Gastroesophageal sphincter (tissue), 4 donors: ENCODE results near the gene TBKBP1. TPM values are rescaled to one million over a fixed set of nuclear protein-coding genes. Genes with fewer than 3 reads are reported as not detected.

Source experiments
- ATAC-seq: fragments of 150-250 bp; one replicate; pipeline ENCODE4 v1.9.1; 2016; ENCODE audit warnings: mild to moderate bottlenecking, moderate library complexity
- H3K27ac ChIP-seq, 4 donors: fragments of 200-600 bp; sonication (generic) in 3 of 4; 1 replicate in 3 of 4; 2 replicates in 1 of 4; pipeline ENCODE4 v1.5.1; 2016 to 2019
- H3K27me3 ChIP-seq: fragments of 200-600 bp; sonication (generic); one replicate; pipeline ENCODE4 v1.5.1; 2019
- H3K36me3 ChIP-seq, 2 donors: fragments of 200-600 bp; sonication (generic); one replicate each; pipeline ENCODE4 v1.5.1; 2019; ENCODE audit warnings: control low read depth in 1 of 2
- H3K4me1 ChIP-seq, 3 donors: fragments of 200-600 bp; sonication (generic); 1 replicate in 2 of 3; 2 replicates in 1 of 3; pipeline ENCODE4 v1.5.1; 2016 to 2019; ENCODE audit warnings: control low read depth in 2 of 3
- H3K4me3 ChIP-seq, 2 donors: fragments of 200-600 bp; sonication (generic); one replicate each; pipeline ENCODE4 v1.5.1; 2019; ENCODE audit warnings: mild to moderate bottlenecking in 1 of 2, moderate library complexity in 1 of 2
- H3K9me3 ChIP-seq, 3 donors: fragments of 200-600 bp; sonication (generic); one replicate each; pipeline ENCODE4 v1.5.1; 2017 to 2019; ENCODE audit warnings: control low read depth in 2 of 3
- EP300 ChIP-seq: sonication (generic); formaldehyde crosslinking; IDR thresholded peaks from one replicate; pipeline ENCODE4 v1.6.1; 2017; ENCODE audit warnings: antibody characterized with exemption, mild to moderate bottlenecking
- POLR2A ChIP-seq, 2 donors: fragments of 450-650 bp; IDR thresholded peaks; one replicate each; pipeline ENCODE4 v1.6.1; 2017; ENCODE audit warnings: antibody characterized with exemption in 2 of 2, mild to moderate bottlenecking in 2 of 2, moderate library complexity in 1 of 2
- POLR2AphosphoS5 ChIP-seq: sonication (generic); formaldehyde crosslinking; IDR thresholded peaks from one replicate; pipeline ENCODE4 v1.6.1; 2017; ENCODE audit warnings: antibody characterized with exemption
- WGBS, 2 donors: methylation state at CpG; one replicate each; pipeline ENCODE4 v1.1.5; 2018; ENCODE audit warnings: low coverage in 1 of 2; 5-methylcytosine and 5-hydroxymethylcytosine counted together
- total RNA-seq, 4 donors: library from RNA; depleted of rRNA; stranded (reverse); fragments of >200 nt; gene quantifications; one replicate each; pipeline ENCODE4 v1.1.0, GENCODE V29; 2016
- TF ChIP-seq, protein P1 (sequence below), 4 experiments: fragments of 200-600 bp in 2 of 4; fragments of 450-650 bp in 2 of 4; sonication (generic) in 1 of 4; IDR thresholded peaks; one replicate each; pipeline ENCODE4 v1.5.1; 2017 to 2019; ENCODE audit warnings: antibody characterized with exemption in 4 of 4, mild to moderate bottlenecking in 2 of 4, moderate library complexity in 2 of 4

TBKBP1 gene
- total RNA-seq, 4 donors from 2014 or later = 13.9 to 25.1 (median 18.0) TPM

DNA sequence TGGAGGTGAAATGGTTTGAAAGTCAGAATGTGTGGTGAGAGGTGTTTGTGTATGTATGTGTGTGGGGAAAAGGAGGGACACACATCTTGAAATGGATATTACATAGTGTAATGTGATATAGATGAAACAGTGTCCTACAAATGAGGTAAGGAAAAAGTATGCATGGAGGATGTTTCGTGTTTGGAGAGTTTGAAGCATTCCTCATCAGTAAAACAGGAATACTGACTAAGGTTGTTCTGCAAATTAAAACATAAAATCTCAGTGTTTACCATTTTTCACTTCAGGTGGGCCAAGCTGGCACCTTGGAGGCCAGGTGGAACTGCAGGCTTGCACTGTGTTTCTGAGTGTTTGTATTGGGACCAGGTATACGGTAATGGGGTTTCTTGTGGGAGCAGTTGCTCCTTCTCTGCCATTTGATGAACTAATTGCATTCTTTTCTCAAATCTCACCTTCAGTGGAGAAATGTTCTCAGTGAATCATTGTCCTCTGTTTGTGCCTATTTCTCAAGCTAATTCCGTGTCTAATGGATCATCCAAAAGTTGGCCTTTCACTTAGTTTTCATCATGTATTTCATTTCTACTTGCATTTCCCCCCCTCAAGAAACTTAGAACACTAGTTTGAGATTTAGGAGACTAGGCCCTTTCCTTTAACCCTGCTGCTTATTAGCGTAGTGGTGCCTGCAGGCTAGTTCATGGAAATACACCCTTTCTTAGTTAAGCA is 8.2 kb upstream of the TBKBP1 start:
- H3K4me3 ChIP-seq = no peak overlapping the region
- no peaks in the 10 kb centered on the region for H3K9me3 ChIP-seq
- ATAC-seq = peak; percentile 12
- WGBS, 2 donors = 71 to 76% methylated on average over 4 of the region's 4 CpGs
- TF ChIP-seq EP300 (no peak), POLR2A (IDR thresholded peaks at IDR 0.05) (no peak), POLR2AphosphoS5 (no peak)
- TF ChIP-seq, protein P1, sequence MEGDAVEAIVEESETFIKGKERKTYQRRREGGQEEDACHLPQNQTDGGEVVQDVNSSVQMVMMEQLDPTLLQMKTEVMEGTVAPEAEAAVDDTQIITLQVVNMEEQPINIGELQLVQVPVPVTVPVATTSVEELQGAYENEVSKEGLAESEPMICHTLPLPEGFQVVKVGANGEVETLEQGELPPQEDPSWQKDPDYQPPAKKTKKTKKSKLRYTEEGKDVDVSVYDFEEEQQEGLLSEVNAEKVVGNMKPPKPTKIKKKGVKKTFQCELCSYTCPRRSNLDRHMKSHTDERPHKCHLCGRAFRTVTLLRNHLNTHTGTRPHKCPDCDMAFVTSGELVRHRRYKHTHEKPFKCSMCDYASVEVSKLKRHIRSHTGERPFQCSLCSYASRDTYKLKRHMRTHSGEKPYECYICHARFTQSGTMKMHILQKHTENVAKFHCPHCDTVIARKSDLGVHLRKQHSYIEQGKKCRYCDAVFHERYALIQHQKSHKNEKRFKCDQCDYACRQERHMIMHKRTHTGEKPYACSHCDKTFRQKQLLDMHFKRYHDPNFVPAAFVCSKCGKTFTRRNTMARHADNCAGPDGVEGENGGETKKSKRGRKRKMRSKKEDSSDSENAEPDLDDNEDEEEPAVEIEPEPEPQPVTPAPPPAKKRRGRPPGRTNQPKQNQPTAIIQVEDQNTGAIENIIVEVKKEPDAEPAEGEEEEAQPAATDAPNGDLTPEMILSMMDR (IDR thresholded peaks at IDR 0.05) = no peak
- peaks cover 0 to 14% (median 0%) of the 10 kb centered on the region in 3 donors for H3K4me1 ChIP-seq
- no peaks in the 10 kb centered on the region for H3K27me3 ChIP-seq
- H3K36me3 ChIP-seq = peaks cover 0 to 50% of the 10 kb centered on the region in 2 donors
- H3K27ac ChIP-seq = no peak overlapping the region

DNA sequence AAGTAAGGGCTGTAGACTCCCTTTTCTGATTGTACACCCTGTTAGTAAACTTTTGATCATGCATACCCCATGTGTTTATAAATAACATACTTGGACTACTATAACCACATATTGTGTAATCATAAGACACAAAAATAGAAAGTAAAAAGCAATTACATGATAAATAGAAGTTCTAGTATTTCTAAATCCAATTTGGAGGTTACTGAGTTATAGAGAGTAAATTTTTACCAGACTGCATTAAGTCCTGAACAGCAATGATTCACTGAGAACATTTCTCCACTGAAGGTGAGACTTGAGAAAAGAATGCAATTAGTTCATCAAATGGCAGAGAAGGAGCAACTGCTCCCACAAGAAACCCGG is 7.7 kb upstream of the TBKBP1 start:
- peak; percentile 54 for ATAC-seq
- 62 to 86% methylated on average over 1 of the region's 1 CpG for WGBS, 2 donors
- H3K27ac ChIP-seq = peak overlapping the region in 2 of 4 donors; percentile 12 to 33
- peaks cover 0 to 14% (median 0%) of the 10 kb centered on the region in 3 donors for H3K4me1 ChIP-seq
- H3K27me3 ChIP-seq = no peaks in the 10 kb centered on the region
- TF ChIP-seq EP300 = no peak
- peak; percentile 8 for TF ChIP-seq POLR2AphosphoS5
- peaks cover 0 to 44% of the 10 kb centered on the region in 2 donors for H3K36me3 ChIP-seq
- H3K9me3 ChIP-seq = no peaks in the 10 kb centered on the region
- no peak overlapping the region for H3K4me3 ChIP-seq

DNA sequence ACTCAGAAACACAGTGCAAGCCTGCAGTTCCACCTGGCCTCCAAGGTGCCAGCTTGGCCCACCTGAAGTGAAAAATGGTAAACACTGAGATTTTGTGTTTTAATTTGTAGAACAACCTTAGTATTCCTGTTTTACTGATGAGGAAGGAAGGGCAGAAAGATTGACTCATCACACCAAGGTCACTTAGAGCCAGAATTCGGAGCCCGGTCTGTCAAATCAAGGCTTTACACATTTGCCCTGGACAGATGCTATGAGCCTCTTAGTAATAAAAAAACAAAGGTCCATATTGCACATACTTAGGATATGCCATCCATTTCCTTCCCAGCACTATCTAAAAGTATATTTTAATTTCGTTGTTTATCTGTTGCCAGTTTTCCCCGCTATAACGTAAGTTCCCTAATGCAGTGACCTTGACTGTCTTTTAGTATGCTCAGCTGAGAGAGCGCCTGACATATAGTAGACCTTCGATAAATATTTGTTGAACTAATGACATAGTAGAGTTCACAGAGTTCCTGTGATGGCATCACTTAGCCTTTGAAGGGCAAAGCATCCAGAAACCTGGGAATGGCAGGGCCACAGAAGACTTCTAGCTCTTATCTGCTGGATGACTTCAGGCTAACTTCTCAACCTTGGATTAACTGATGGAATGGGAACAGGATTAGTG is 7.2 kb upstream of the TBKBP1 start:
- Histone ChIP-seq H3K27me3 (no peaks in the 10 kb centered on the region), H3K27ac (peak overlapping the region in 2 of 4 donors; percentile 12 to 33), H3K4me1 (peaks cover 0 to 14% (median 0%) of the 10 kb centered on the region in 3 donors), H3K4me3 (no peak overlapping the region), H3K36me3 (peaks cover 0 to 39% of the 10 kb centered on the region in 2 donors), H3K9me3 (no peaks in the 10 kb centered on the region)
- no peak for ATAC-seq
- WGBS, 2 donors = 66 to 70% methylated on average over 5 to 7 of the region's 7 CpGs
- TF ChIP-seq EP300 (no peak), POLR2A (IDR thresholded peaks at IDR 0.05) (no peak), POLR2AphosphoS5 (no peak)
- TF ChIP-seq, protein P1 (IDR thresholded peaks at IDR 0.05) = no peak

DNA sequence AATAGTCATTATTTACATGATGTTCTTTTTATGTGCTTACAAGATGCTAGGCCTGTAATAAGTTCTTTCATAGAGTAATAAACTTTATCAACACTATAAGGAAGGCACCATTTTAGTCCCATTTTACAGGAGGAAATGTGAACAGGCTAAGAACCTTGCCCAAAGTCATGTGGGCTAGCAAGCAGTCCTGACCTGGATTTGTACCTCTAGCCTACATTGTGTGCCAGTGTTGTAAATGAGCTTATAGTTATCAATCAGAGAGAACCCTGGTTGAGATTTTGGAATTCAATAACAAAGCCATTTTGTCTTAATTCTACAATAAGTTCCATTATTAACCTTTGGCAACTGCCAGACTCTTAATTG is 6.7 kb upstream of the TBKBP1 start:
- peaks cover 0 to 34% of the 10 kb centered on the region in 2 donors for H3K36me3 ChIP-seq
- TF ChIP-seq, protein P1 (IDR thresholded peaks at IDR 0.05) = no peak
- no peak for TF ChIP-seq POLR2A (IDR thresholded peaks at IDR 0.05)
- no peak for TF ChIP-seq EP300
- no peak for TF ChIP-seq POLR2AphosphoS5
- H3K4me1 ChIP-seq = peaks cover 0 to 14% (median 0%) of the 10 kb centered on the region in 3 donors
- H3K4me3 ChIP-seq = no peak overlapping the region
- H3K27me3 ChIP-seq = no peaks in the 10 kb centered on the region
- no peaks in the 10 kb centered on the region for H3K9me3 ChIP-seq
- ATAC-seq = no peak
- H3K27ac ChIP-seq = peak overlapping the region in 2 of 4 donors; percentile 12 to 14

DNA sequence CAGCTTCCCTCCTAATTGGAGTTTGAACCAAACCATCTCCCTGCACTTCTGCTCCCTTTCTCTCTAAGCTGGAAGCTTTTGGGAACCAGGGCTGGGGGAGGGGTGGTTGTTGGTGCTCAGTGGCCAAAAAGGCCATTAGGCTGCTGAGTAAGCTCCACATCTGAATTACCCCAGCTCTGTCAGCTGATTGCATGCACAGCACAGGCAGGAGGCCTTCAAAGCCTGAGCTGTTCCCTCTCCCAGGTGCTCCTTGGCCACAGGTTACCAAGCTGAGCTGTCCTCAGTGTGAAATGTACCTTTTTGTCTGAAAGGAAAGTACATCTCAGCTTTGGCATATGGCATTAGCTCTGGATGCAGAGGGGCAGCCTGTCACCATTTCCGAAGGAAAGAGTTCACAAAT is 6.2 kb upstream of the TBKBP1 start:
- H3K27me3 ChIP-seq = no peaks in the 10 kb centered on the region
- TF ChIP-seq EP300 = no peak
- TF ChIP-seq, protein P1 (IDR thresholded peaks at IDR 0.05) = no peak
- no peak overlapping the region for H3K4me3 ChIP-seq
- no peaks in the 10 kb centered on the region for H3K9me3 ChIP-seq
- H3K4me1 ChIP-seq = peaks cover 0 to 19% (median under 1%) of the 10 kb centered on the region in 3 donors
- H3K36me3 ChIP-seq = peaks cover 0 to 29% of the 10 kb centered on the region in 2 donors
- peak overlapping the region in 3 of 4 donors; percentile 12 to 14 (median 13) for H3K27ac ChIP-seq
- no peak for ATAC-seq
- WGBS, 2 donors = 71% methylated on average over 1 of the region's 1 CpG; no CpG with 5 or more reads in 1 of the 2 donors
